ENCODE results near the gene MARCHF10. TPM values are rescaled to one million over a fixed set of nuclear protein-coding genes. Genes with fewer than 3 reads are reported as not detected.

MARCHF10 gene
- total RNA-seq, 2 donors from 2014 or later, result 29.7 TPM; not detected in 1

DNA sequence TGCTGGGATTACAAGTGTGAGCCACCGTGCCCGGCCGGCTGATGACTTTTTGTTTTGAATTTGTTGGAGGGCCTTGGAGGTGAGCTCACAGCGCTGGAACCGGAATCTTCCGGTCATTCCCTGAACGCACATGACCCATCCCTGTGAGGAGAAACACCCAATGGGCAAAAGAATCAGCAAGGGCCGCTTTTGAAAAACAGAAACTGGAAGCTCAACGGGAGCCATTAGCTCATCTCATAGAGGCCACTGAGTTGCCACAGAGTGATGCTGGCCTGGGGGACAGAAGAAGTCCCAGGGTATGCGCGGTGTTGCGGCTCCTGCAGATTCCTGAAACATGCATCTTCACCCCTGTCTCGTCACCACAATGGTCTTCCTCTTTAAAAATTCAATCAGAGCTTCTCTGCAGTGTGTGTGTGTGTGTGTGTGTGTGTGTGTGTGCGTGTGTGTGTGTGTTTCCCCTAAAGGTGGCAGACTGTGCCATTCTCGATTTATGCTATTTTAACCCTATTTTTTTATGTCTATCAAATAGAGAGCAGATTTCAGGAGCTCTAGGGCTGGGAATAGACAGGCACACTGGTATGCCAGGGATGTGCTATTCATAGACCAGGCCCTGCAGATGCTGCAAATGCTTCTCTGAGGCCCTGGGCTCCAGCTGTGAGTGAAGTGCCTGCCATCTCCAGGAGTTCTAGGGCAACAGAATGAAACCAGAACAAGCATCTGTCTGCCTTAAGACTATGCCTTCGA is 68.3 kb downstream of the MARCHF10 start:
- Histone ChIP-seq H3K27me3 (replicated peaks; ENCODE audit: insufficient read depth) (no peaks in the 10 kb centered on the region), H3K27ac (no peak overlapping the region), H3K4me1 (replicated peaks) (no peaks in the 10 kb centered on the region), H3K36me3 (no peaks in the 10 kb centered on the region), H3K4me3 (no peak overlapping the region), H3K9me3 (no peaks in the 10 kb centered on the region)
- intact Hi-C loops (cut with DNase I), result no loop called here
- WGBS, result 91% methylated on average over 16 of the region's 16 CpGs
- TF ChIP-seq, protein P1, sequence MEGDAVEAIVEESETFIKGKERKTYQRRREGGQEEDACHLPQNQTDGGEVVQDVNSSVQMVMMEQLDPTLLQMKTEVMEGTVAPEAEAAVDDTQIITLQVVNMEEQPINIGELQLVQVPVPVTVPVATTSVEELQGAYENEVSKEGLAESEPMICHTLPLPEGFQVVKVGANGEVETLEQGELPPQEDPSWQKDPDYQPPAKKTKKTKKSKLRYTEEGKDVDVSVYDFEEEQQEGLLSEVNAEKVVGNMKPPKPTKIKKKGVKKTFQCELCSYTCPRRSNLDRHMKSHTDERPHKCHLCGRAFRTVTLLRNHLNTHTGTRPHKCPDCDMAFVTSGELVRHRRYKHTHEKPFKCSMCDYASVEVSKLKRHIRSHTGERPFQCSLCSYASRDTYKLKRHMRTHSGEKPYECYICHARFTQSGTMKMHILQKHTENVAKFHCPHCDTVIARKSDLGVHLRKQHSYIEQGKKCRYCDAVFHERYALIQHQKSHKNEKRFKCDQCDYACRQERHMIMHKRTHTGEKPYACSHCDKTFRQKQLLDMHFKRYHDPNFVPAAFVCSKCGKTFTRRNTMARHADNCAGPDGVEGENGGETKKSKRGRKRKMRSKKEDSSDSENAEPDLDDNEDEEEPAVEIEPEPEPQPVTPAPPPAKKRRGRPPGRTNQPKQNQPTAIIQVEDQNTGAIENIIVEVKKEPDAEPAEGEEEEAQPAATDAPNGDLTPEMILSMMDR (IDR thresholded peaks at IDR 0.05), result no peak
- no peak for TF ChIP-seq POLR2A (IDR thresholded peaks at IDR 0.05)
- DNase-seq (ENCODE audit: low spot score), result no peak

DNA sequence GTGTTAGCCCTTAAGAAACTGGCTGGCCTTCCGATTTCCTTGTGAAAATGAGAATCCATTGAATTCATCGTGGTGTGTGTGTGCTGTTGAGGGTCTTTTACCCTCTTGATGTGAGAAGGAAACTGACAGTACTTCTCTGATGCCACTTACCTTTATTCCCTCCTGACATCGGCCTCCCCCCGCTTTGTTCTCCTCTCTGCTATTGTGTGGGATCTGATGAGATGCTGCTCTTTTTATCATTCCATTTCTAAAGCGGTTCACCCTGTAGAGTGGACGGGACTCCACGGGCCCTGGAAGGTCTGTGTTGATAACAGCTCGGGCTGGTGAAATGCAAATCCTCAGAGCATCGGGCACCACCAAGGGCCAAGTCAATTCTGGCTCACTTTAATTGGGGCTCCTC is 69.8 kb downstream of the MARCHF10 start:
- Histone ChIP-seq H3K27ac (no peak overlapping the region), H3K4me1 (replicated peaks) (no peaks in the 10 kb centered on the region), H3K9me3 (no peaks in the 10 kb centered on the region), H3K36me3 (no peaks in the 10 kb centered on the region), H3K27me3 (replicated peaks; ENCODE audit: insufficient read depth) (no peaks in the 10 kb centered on the region), H3K4me3 (no peak overlapping the region)
- intact Hi-C loops (cut with DNase I), result no loop called here
- WGBS, result 90% methylated on average over 9 of the region's 9 CpGs
- no peak for DNase-seq (ENCODE audit: low spot score)
- TF ChIP-seq, protein P1 (IDR thresholded peaks at IDR 0.05), result no peak
- no peak for TF ChIP-seq POLR2A (IDR thresholded peaks at IDR 0.05)
- no peak for TF ChIP-seq POLR2AphosphoS5 (IDR thresholded peaks at IDR 0.05)

DNA sequence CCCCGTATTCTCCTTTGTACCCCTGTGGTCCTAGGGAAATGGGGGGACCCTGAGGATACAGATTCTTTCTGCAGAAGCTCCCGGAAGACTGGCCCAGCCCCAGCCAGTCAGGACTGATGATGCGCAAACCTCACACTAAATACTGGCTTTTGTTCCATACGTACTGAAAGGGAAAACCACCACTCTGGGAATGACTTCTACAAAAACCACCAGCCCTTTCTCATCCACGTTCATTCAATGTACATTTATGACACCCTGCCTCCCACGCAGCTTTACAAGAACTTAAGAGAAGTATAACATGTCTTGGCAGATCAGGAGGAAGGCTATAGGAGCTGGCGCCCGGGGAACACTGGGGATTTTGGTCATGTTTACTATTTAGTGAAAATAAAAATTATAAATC is 70.6 kb downstream of the MARCHF10 start:
- Histone ChIP-seq H3K27ac (no peak overlapping the region), H3K4me3 (no peak overlapping the region), H3K27me3 (replicated peaks; ENCODE audit: insufficient read depth) (no peaks in the 10 kb centered on the region), H3K4me1 (replicated peaks) (no peaks in the 10 kb centered on the region), H3K36me3 (no peaks in the 10 kb centered on the region), H3K9me3 (no peaks in the 10 kb centered on the region)
- no peak for DNase-seq (ENCODE audit: low spot score)
- WGBS, result 55% methylated on average over 8 of the region's 8 CpGs
- TF ChIP-seq, protein P1 (IDR thresholded peaks at IDR 0.05), result no peak
- intact Hi-C loops (cut with DNase I), result no loop called here

DNA sequence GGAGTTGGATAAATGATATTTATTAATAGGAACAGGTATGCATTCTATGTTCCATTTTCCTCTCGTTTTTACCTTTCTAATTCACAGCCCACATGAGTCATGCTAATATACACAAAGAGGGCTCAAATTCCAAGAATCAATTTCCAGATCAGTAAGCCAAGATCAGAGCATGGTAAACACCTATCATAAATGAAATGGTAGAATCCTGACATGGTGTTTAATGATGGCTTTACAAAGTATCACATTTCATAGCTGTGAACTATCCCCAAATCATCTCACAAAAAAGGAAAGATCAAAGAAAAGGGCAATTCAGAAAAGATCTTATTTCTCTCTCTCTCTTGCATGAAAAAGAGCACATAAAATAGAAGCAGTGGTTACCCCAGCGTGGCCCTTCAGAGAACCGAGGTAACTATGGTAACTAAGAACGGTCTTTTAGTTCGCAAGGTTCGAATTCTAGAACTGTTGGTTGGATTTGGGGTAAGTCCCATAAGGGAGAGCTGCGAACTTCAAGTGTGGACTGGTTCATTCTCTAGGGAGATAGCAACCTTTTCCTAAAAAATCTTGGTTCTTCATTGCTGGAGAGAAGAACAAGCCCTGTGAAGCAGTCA is 73.0 kb downstream of the MARCHF10 start:
- no peak overlapping the region for H3K27ac ChIP-seq
- H3K27me3 ChIP-seq (replicated peaks; ENCODE audit: insufficient read depth), result no peaks in the 10 kb centered on the region
- no peaks in the 10 kb centered on the region for H3K9me3 ChIP-seq
- H3K36me3 ChIP-seq, result no peaks in the 10 kb centered on the region
- DNase-seq (ENCODE audit: low spot score), result no peak
- 38% methylated on average over 7 of the region's 7 CpGs for WGBS
- intact Hi-C loops (cut with DNase I), result no loop called here
- no peak overlapping the region for H3K4me3 ChIP-seq
- TF ChIP-seq, protein P1 (IDR thresholded peaks at IDR 0.05), result no peak
- no peak for TF ChIP-seq POLR2AphosphoS5 (IDR thresholded peaks at IDR 0.05)
- TF ChIP-seq POLR2A (IDR thresholded peaks at IDR 0.05), result no peak
- H3K4me1 ChIP-seq (replicated peaks), result no peaks in the 10 kb centered on the region

DNA sequence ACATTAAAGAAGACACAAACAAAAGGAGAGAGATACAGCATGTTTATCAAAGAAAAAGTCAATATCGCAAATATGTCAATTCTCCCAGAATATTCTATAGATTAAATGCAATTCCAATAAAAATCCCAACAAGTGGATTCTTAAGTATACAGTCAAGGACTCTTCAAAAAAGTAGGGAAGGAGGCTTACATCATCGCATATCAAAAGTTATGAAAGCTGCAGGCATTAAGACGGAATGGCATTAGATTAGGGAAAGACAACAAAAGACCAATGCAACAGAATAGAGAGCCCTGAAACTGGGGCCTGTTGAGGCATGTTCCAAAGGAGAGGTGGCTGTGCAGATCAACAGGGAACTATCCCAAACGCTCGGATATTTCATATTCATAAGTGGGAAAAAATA is 76.0 kb downstream of the MARCHF10 start:
- Histone ChIP-seq H3K4me1 (replicated peaks) (no peaks in the 10 kb centered on the region), H3K4me3 (no peak overlapping the region), H3K27ac (no peak overlapping the region), H3K27me3 (replicated peaks; ENCODE audit: insufficient read depth) (no peaks in the 10 kb centered on the region), H3K9me3 (no peaks in the 10 kb centered on the region), H3K36me3 (no peaks in the 10 kb centered on the region)
- intact Hi-C loops (cut with DNase I), result no loop called here
- 57% methylated on average over 5 of the region's 5 CpGs for WGBS
- no peak for TF ChIP-seq POLR2AphosphoS5 (IDR thresholded peaks at IDR 0.05)
- TF ChIP-seq, protein P1 (IDR thresholded peaks at IDR 0.05), result no peak
- TF ChIP-seq POLR2A (IDR thresholded peaks at IDR 0.05), result no peak
- no peak for DNase-seq (ENCODE audit: low spot score)
